Thyroid gland (tissue), 4 donors: ENCODE measurements around the gene TAF11L9. TPM values are rescaled to one million over a fixed set of nuclear protein-coding genes. Genes with fewer than 3 reads are reported as not detected.
"Not testable (repeated sequence)": the region's sequence is repeated elsewhere in the genome, so short reads cannot be mapped to it uniquely, and the experiment has no call there.

ENCODE experiments used
- DNase-seq, 2 donors: peaks; one replicate each; pipeline ENCODE4 v3.0.0-alpha.2; 2019
- H3K27ac ChIP-seq, 3 donors: fragments of 200-600 bp; sonication (generic); 1 replicate in 2 of 3; 2 replicates in 1 of 3; pipeline ENCODE4 v1.5.1; 2016 to 2019; ENCODE audit warnings: mild to moderate bottlenecking in 1 of 3, moderate library complexity in 1 of 3
- H3K27me3 ChIP-seq: fragments of 200-600 bp; sonication (generic); one replicate; pipeline ENCODE4 v1.5.1; 2019
- H3K36me3 ChIP-seq, 2 donors: fragments of 200-600 bp; sonication (generic); one replicate each; pipeline ENCODE4 v1.5.1; 2016 to 2019
- H3K4me1 ChIP-seq, 2 donors: fragments of 200-600 bp; sonication (generic); one replicate each; pipeline ENCODE4 v1.5.1; 2017 to 2019
- H3K4me3 ChIP-seq, 3 donors: fragments of 200-600 bp; sonication (generic); replicated peaks in 1 of 3; 1 replicate in 2 of 3; 2 replicates in 1 of 3; pipeline ENCODE4 v1.5.1; 2016; ENCODE audit warnings: mild to moderate bottlenecking in 1 of 3
- H3K9me3 ChIP-seq: fragments of 200-600 bp; sonication (generic); one replicate; pipeline ENCODE4 v1.5.1; 2017
- POLR2A ChIP-seq, 2 donors: fragments of 450-650 bp; IDR thresholded peaks; one replicate each; pipeline ENCODE4 v1.6.1; 2017; ENCODE audit warnings: antibody characterized with exemption in 2 of 2, mild to moderate bottlenecking in 2 of 2, moderate library complexity in 1 of 2
- WGBS, 2 donors: methylation state at CpG; one replicate each; pipeline ENCODE4 v1.1.5; 2017; 5-methylcytosine and 5-hydroxymethylcytosine counted together
- intact Hi-C: fragments of 100-400 bp; cut with DNase I; formaldehyde crosslinking; loops from one replicate; pipeline ENCODE4 v1.15.1; 2023
- total RNA-seq, 4 donors: library from RNA; depleted of rRNA; stranded (reverse); fragments of >200 nt; gene quantifications; one replicate each; pipeline ENCODE4 v1.2.3, GENCODE V29; 2016
- TF ChIP-seq, protein P1 (sequence below), 6 experiments: fragments of 200-600 bp in 3 of 6; fragments of 450-650 bp in 3 of 6; sonication (generic) in 3 of 6; IDR thresholded peaks; one replicate each; pipeline ENCODE4 v1.5.1; 2016 to 2019; ENCODE audit warnings: antibody characterized with exemption in 6 of 6, mild to moderate bottlenecking in 2 of 6, inconsistent platforms in 1 of 6, moderate library complexity in 1 of 6

TAF11L9 gene
- not detected for total RNA-seq

DNA sequence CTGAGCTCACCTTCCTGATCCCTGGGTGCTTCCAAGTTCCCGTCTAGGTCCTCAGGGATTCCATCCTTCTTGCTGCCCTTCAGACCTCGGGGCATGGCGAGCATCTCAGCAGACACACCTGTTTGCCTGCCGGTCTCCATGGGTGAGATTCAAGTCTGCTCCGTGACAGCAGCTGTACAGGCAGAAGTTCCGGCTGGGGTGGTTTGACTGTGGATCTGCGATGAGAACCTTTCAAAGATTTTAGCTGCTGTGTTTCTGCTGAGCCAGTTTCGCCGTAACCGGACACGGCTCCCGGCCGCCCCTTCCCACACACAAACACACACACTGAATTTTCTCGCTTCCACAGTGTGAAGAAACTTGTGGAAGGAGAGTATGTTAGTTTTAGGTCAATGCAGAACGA is at the start of gene TAF11L9:
TSS of gene TAF11L9 (minus strand) at position 140 of the 400 bp plus-strand sequence.
- H3K36me3 ChIP-seq, intact Hi-C loops, H3K4me3 ChIP-seq, DNase-seq, H3K27me3 ChIP-seq, H3K4me1 ChIP-seq, H3K27ac ChIP-seq, H3K9me3 ChIP-seq: not testable (repeated sequence)
- WGBS, 2 donors: 92 to 93% methylated on average over 11 to 12 of the region's 15 CpGs

DNA sequence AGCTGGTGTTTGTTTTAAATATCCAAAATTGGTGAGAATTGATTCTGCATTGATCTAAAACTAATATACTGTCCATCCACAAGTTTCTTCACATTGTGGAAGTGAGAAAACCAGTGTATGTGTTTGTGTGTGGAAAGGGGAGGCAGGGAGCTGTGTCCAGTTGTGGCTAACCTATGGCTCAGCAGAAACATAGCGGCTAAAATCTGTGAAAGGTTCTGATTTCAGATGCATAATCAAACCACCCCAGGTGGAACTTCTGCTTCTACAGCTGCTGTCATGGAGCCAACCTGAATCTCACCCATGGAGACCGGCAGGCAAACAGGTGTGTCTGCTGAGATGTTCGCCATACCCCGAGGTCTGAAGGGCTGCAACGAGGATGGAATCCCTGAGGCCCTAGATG is 40.0 kb upstream of the TAF11L9 start, which contains the start of gene TAF11L14:
TSS of gene TAF11L14 (plus strand) at position 301 of the 400 bp plus-strand sequence.
- TF ChIP-seq, protein P1, sequence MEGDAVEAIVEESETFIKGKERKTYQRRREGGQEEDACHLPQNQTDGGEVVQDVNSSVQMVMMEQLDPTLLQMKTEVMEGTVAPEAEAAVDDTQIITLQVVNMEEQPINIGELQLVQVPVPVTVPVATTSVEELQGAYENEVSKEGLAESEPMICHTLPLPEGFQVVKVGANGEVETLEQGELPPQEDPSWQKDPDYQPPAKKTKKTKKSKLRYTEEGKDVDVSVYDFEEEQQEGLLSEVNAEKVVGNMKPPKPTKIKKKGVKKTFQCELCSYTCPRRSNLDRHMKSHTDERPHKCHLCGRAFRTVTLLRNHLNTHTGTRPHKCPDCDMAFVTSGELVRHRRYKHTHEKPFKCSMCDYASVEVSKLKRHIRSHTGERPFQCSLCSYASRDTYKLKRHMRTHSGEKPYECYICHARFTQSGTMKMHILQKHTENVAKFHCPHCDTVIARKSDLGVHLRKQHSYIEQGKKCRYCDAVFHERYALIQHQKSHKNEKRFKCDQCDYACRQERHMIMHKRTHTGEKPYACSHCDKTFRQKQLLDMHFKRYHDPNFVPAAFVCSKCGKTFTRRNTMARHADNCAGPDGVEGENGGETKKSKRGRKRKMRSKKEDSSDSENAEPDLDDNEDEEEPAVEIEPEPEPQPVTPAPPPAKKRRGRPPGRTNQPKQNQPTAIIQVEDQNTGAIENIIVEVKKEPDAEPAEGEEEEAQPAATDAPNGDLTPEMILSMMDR (IDR thresholded peaks at IDR 0.05): no peak
- no peak for TF ChIP-seq POLR2A (IDR thresholded peaks at IDR 0.05)

DNA sequence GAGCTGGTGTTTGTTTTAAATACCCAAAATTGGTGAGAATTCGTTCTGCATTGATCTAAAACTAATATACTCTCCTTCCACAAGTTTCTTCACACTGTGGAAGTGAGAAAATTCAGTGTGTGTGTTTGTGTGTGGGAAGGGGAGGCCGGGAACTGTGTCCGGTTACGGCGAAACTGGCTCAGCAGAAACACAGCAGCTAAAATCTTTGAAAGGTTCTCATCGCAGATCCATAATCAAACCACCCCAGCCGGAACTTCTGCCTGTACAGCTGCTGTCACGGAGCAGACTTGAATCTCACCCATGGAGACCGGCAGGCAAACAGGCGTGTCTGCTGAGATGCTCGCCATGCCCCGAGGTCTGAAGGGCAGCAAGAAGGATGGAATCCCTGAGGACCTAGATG is 37.6 kb upstream of the TAF11L9 start, which contains the start of gene TAF11L13:
TSS of gene TAF11L13 (plus strand) at position 301 of the 400 bp plus-strand sequence.
- 95 to 97% methylated on average over 9 to 10 of the region's 12 CpGs for WGBS, 2 donors
- H3K9me3 ChIP-seq, H3K4me3 ChIP-seq, DNase-seq, intact Hi-C loops, H3K27me3 ChIP-seq, H3K4me1 ChIP-seq, H3K36me3 ChIP-seq, H3K27ac ChIP-seq: not testable (repeated sequence)

More for the DNA sequence above, 40.0 kb upstream of the TAF11L9 start, which contains the start of gene TAF11L14:
- Histone ChIP-seq H3K4me3 (no peak within 1 kb of the TSS), H3K36me3 (no peaks in the 10 kb centered on the region), H3K4me1 (no peaks in the 10 kb centered on the region), H3K27ac (no peak within 1 kb of the TSS), H3K9me3 (no peaks in the 10 kb centered on the region), H3K27me3 (no peaks in the 10 kb centered on the region)
- DNase-seq: no peak
- WGBS, 2 donors: 91 to 95% methylated on average over 5 of the region's 5 CpGs
- intact Hi-C loops: no loop called here

DNA sequence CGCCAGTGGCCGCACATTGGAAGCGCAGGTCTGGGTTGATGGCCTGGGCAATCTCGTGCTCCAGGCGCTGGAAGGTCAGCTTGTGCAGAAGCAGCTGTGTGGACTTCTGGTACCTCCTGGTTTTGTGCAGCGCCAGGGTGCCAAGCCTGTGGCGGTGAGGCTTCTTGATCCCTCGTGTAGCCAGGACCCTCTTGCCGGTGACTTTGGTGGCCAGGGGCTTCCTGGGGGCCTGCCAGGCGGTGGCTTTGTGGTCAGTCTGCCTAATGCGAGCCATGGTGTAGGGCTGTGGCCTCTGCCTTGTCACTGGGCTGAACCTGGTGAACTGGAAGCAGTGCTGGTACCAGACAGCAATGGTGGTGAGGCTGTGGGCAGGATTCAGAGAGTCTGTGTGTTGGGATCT is 31.5 kb upstream of the TAF11L9 start:
- Histone ChIP-seq H3K27ac (no peak overlapping the region), H3K27me3 (no peaks in the 10 kb centered on the region), H3K9me3 (no peaks in the 10 kb centered on the region), H3K4me3 (no peak overlapping the region), H3K4me1 (no peaks in the 10 kb centered on the region), H3K36me3 (no peaks in the 10 kb centered on the region)
- no peak for DNase-seq
- WGBS, 2 donors: 91 to 93% methylated on average over 3 to 9 of the region's 11 CpGs
- intact Hi-C loops: no loop called here
- TF ChIP-seq, protein P1 (IDR thresholded peaks at IDR 0.05): no peak
- TF ChIP-seq POLR2A (IDR thresholded peaks at IDR 0.05): no peak

DNA sequence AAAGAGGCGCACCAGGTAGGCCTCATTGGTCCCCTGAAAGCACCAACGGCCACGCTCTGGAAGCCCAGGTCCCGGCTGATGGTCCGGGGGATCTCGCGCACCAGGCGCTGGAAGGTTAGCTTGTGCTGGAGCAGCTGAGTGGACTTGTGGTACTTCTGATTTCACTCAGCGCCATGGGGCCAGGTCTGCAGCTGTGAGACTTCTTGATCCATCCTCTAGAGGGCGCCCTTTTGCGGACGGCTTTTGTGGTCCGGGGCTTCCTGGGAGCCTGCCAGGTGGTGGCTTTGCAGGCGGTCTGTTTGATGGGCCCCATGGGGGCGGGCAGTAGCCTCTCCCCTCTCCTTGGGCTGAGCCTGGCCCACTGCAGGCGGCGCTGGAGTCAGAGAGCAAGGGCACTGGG is 26.4 kb upstream of the TAF11L9 start:
- intact Hi-C loops: no loop called here
- Histone ChIP-seq H3K36me3 (no peaks in the 10 kb centered on the region), H3K4me1 (no peaks in the 10 kb centered on the region), H3K9me3 (no peaks in the 10 kb centered on the region), H3K4me3 (no peak overlapping the region), H3K27ac (no peak overlapping the region), H3K27me3 (no peaks in the 10 kb centered on the region)
- DNase-seq: no peak
- TF ChIP-seq POLR2A (IDR thresholded peaks at IDR 0.05): no peak
- TF ChIP-seq, protein P1 (IDR thresholded peaks at IDR 0.05): no peak
- 77 to 100% methylated on average over 3 to 14 of the region's 17 CpGs for WGBS, 2 donors

DNA sequence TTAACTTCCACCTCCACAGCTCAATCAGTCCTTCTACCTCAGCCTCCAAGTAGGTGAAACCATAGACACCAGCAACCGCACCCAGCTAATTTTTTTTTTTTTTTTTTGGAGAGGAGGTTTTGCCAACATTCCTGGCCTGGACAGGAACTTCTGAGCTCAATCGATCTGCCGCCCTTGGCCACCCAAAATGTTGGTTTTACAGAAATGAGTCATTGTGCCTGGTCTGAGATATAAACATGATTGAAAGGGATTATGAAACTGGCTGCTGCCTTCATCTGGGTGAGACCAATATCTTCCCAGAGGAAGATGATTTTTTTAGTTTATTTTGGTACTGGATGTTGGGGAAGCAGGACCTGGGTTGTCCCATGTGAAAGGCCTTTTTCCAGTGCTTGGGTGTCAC is 25.2 kb upstream of the TAF11L9 start:
- no peak for DNase-seq
- no peaks in the 10 kb centered on the region for H3K27me3 ChIP-seq
- 83 to 88% methylated on average over 3 of the region's 3 CpGs for WGBS, 2 donors
- no peaks in the 10 kb centered on the region for H3K9me3 ChIP-seq
- intact Hi-C loops: no loop called here
- H3K36me3 ChIP-seq: no peaks in the 10 kb centered on the region
- no peaks in the 10 kb centered on the region for H3K4me1 ChIP-seq
- TF ChIP-seq, protein P1 (IDR thresholded peaks at IDR 0.05): no peak
- no peak for TF ChIP-seq POLR2A (IDR thresholded peaks at IDR 0.05)
- no peak overlapping the region for H3K4me3 ChIP-seq
- H3K27ac ChIP-seq: no peak overlapping the region
